Body of pancreas (tissue), 4 donors: Measurements from ENCODE around the gene GPR107.

Experiments used
- POLR2A ChIP-seq, 3 donors: fragments of 450-650 bp; IDR thresholded peaks; one replicate each; pipeline ENCODE4 v1.6.1; 2016; ENCODE audit warnings: antibody characterized with exemption in 3 of 3, mild to moderate bottlenecking in 2 of 3
- TF ChIP-seq, protein P1 (sequence below), 7 experiments: fragments of 450-650 bp in 4 of 7; fragments of 200-600 bp in 3 of 7; sonication (generic) in 3 of 7; IDR thresholded peaks; one replicate each; pipeline ENCODE4 v1.5.1; 2016 to 2019; ENCODE audit warnings: antibody characterized with exemption in 7 of 7

DNA sequence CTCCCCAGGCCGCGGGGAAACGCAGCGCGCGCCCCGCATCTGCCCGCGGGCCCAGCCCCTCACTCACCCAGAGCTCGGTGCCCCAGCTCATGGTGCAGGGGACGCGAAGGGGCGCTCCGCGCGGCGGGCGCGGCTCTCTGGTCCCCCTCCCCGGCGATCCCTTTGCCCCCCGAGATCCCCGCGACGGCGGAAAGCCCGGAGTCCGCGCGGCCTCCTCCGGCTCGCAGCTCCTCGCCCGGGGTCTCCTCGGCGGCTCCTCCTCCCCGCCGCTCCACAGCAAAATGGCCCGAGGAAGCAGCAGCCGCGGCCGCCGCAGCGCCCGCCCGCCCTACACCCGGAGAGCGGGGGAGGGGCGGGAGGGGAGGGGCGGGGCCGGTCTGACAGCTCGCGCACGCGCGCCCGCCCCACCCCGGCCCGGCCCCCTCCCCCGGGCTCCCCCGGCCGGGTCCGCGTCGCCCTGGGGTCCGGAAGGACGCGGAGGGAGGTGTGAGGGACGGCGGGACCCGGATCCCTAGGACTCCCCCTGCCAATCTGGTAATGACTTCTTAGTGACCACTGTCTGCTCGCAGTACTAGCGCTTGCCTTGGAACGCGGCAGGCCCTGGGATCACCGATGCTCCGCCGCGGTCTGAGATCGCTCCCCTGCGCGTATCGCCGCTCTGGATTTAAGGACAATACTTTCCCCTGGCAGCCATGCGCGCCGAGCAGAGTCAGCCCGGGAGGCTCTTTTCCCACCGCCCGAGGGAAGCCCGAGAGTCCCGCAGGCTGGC lies 10.6 kb upstream of the GPR107 start, which contains the start of gene FNBP1:
- TF ChIP-seq, protein P1, sequence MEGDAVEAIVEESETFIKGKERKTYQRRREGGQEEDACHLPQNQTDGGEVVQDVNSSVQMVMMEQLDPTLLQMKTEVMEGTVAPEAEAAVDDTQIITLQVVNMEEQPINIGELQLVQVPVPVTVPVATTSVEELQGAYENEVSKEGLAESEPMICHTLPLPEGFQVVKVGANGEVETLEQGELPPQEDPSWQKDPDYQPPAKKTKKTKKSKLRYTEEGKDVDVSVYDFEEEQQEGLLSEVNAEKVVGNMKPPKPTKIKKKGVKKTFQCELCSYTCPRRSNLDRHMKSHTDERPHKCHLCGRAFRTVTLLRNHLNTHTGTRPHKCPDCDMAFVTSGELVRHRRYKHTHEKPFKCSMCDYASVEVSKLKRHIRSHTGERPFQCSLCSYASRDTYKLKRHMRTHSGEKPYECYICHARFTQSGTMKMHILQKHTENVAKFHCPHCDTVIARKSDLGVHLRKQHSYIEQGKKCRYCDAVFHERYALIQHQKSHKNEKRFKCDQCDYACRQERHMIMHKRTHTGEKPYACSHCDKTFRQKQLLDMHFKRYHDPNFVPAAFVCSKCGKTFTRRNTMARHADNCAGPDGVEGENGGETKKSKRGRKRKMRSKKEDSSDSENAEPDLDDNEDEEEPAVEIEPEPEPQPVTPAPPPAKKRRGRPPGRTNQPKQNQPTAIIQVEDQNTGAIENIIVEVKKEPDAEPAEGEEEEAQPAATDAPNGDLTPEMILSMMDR (IDR thresholded peaks at IDR 0.05): no peak
- peak; percentile 44 to 76 (median 58) for TF ChIP-seq POLR2A (IDR thresholded peaks at IDR 0.05)
